LHCN-M2 (cell line): ENCODE results near the gene PNMA6A. TPM values are rescaled to one million over a fixed set of nuclear protein-coding genes. Genes with fewer than 3 reads are reported as not detected.
"Not testable (repeated sequence)": the region's sequence is repeated elsewhere in the genome, so short reads cannot be mapped to it uniquely, and the experiment has no call there.

Experiments
- DNase-seq: peaks from one replicate; pipeline ENCODE4 v3.0.0-alpha.2; 2012; ENCODE audit warnings: low read depth
- polyA plus RNA-seq: library from polyadenylated mRNA; unstranded; fragments of >200 nt; gene quantifications from one replicate; pipeline ENCODE4 v1.2.1, GENCODE V29; 2012; ENCODE audit warnings: missing spikeins
- total RNA-seq: library from RNA; depleted of rRNA; stranded (reverse); fragments of >200 nt; gene quantifications from 2 replicates; pipeline ENCODE4 v1.2.3, GENCODE V29; 2014; rRNA removed

PNMA6A gene
- total RNA-seq, result not detected in 2 replicates
- polyA plus RNA-seq, result 0.02 TPM

GRCh38 chrX:153071909-153072583, at the start of gene PNMA6A:
Gene PNMA6A, plus strand, starts transcription at chrX:153072454. Its CDS starts 609 bp downstream, at chrX:153073063.
- not testable (repeated sequence) for DNase-seq

GRCh38 chrX:153026501-153026900, 45.8 kb upstream of the PNMA6A start:
- DNase-seq, result not testable (repeated sequence)

GRCh38 chrX:153028487-153028886, 43.8 kb upstream of the PNMA6A start:
- not testable (repeated sequence) for DNase-seq

GRCh38 chrX:153029162-153029561, 43.1 kb upstream of the PNMA6A start:
- no peak for DNase-seq

- no peak for DNase-seq
Observed at GRCh38 chrX:153029875-153030274, 42.4 kb upstream of the PNMA6A start.

GRCh38 chrX:153030801-153031200, 41.5 kb upstream of the PNMA6A start:
- DNase-seq, result no peak

GRCh38 chrX:153032397-153033118, 39.7 kb upstream of the PNMA6A start:
- peak; percentile 6 for DNase-seq

GRCh38 chrX:153049093-153049492, 23.2 kb upstream of the PNMA6A start:
- no peak for DNase-seq

GRCh38 chrX:153052534-153052933, 19.7 kb upstream of the PNMA6A start:
- DNase-seq, result no peak

GRCh38 chrX:153055871-153056749, 16.1 kb upstream of the PNMA6A start, which contains the start of gene PNMA3:
Gene PNMA3, plus strand, starts transcription at chrX:153056470. Its CDS starts 586 bp downstream, at chrX:153057056.
- DNase-seq, result no peak

GRCh38 chrX:153057281-153057680, 15.0 kb upstream of the PNMA6A start:
- DNase-seq, result no peak

- no peak for DNase-seq
Observed at GRCh38 chrX:153059191-153060094, 12.8 kb upstream of the PNMA6A start.

GRCh38 chrX:153060095-153060445, 12.2 kb upstream of the PNMA6A start:
- no peak for DNase-seq

- peak; percentile 7 for DNase-seq
Observed at GRCh38 chrX:153061732-153062131, 10.5 kb upstream of the PNMA6A start.

GRCh38 chrX:153063315-153063714, 8.9 kb upstream of the PNMA6A start:
- DNase-seq, result no peak

- no peak for DNase-seq
Observed at GRCh38 chrX:153064061-153064460, 8.2 kb upstream of the PNMA6A start.

GRCh38 chrX:153065389-153065788, 6.9 kb upstream of the PNMA6A start:
- DNase-seq, result no peak

- DNase-seq, result not testable (repeated sequence)
Observed at GRCh38 chrX:153066402-153066801, 5.9 kb upstream of the PNMA6A start.

GRCh38 chrX:153073331-153073730, 1.1 kb downstream of the PNMA6A start:
- DNase-seq, result not testable (repeated sequence)

- no peak for DNase-seq
Observed at GRCh38 chrX:153074262-153074899, 2.1 kb downstream of the PNMA6A start.
